Measurements from ENCODE around the gene TOP1. TPM values are rescaled to one million over a fixed set of nuclear protein-coding genes. Genes with fewer than 3 reads are reported as not detected.

Gene TOP1
- polyA plus RNA-seq, 2 of the 4 experiments (the other 2 are of a cell fraction): 20.8 to 70.6 TPM

DNA sequence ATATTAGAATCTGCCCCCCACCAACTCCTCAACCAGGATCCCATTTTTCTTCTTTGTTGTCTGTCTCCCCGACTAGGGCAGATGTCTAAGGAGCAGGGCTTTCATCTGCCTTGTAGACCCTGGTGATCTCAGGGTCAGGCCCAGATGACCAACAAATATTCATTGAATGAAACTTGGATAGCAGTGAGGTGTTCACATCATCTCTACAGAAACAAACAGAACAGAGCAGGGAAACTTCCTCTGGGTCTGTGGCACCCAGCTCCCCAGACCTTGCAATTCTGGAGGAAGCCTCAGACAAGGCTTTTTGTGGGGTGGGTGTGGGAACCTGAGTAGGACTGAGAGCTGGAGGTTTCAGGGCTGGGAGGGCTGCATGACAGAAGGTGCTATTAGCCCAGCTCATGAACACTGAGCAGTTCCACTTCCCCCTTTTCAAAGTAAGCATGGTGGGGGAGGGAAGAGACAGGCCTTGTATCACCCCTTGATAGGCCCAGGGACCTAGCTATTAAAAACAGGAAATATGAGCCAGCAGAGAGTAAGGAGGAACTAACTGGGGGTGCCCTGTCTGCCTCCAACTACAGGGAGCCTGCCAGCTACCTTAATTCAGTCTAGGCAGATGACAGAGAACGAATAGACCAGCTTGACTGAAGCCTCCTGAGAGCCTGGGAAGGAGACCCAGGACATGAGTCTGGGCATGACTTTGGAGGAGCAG, 37.3 kb upstream of the TOP1 start:
- ATAC-seq (0 out of 6 replicates have a peak, but pooled peaks of 1 of the 2 experiments have one; percentile 6), FAIRE-seq (no peak), DNase-seq (ENCODE audit: low read depth in 1 of 2, low spot score in 1 of 2) (no peak)
- H3K27ac ChIP-seq: peak overlapping the region; percentile 62 to 84; a peak in 5 of 6 replicates
- H3K4me1 ChIP-seq: no peaks in the 10 kb centered on the region
- TF ChIP-seq ZC3H11A (IDR thresholded peaks at IDR 0.05) (no peak), ZSCAN20 (CRISPR knock-in tag; IDR thresholded peaks at IDR 0.05) (no peak), KDM5A (IDR thresholded peaks at IDR 0.05) (no peak), EHF (CRISPR knock-in tag; IDR thresholded peaks at IDR 0.05) (no peak), HDAC2 (IDR thresholded peaks at IDR 0.05) (no peak), PHF8 (IDR thresholded peaks at IDR 0.05; ENCODE audit: borderline replicate concordance, low read depth) (no peak), RARB (CRISPR knock-in tag; IDR thresholded peaks at IDR 0.05) (no peak)
- TF ChIP-seq, protein P1, sequence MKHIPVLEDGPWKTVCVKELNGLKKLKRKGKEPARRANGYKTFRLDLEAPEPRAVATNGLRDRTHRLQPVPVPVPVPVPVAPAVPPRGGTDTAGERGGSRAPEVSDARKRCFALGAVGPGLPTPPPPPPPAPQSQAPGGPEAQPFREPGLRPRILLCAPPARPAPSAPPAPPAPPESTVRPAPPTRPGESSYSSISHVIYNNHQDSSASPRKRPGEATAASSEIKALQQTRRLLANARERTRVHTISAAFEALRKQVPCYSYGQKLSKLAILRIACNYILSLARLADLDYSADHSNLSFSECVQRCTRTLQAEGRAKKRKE (CRISPR knock-in tag; IDR thresholded peaks at IDR 0.05; ENCODE audit: low read depth): no peak
- ChIA-PET CTCF (interaction anchor here (0.5 to 17.5 kb wide), 49 partner anchors 7 to 1968 kb away, joined by 3 to 208 read pairs (median 6); partner anchors contain the start of genes LPIN3 and TOP1), POLR2A (interaction anchor here (1.1 kb wide), 2 partner anchors 14 to 37 kb away, joined by 4 to 5 read pairs; partner anchors contain the start of gene TOP1)
- H3K4me3 ChIP-seq: no peak overlapping the region
- no peak overlapping the region for H3K4me2 ChIP-seq
- WGBS (ENCODE audit: missing lambda C conversion rate): 47% methylated on average over 2 of the region's 2 CpGs
- H3K9me3 ChIP-seq: no peaks in the 10 kb centered on the region

DNA sequence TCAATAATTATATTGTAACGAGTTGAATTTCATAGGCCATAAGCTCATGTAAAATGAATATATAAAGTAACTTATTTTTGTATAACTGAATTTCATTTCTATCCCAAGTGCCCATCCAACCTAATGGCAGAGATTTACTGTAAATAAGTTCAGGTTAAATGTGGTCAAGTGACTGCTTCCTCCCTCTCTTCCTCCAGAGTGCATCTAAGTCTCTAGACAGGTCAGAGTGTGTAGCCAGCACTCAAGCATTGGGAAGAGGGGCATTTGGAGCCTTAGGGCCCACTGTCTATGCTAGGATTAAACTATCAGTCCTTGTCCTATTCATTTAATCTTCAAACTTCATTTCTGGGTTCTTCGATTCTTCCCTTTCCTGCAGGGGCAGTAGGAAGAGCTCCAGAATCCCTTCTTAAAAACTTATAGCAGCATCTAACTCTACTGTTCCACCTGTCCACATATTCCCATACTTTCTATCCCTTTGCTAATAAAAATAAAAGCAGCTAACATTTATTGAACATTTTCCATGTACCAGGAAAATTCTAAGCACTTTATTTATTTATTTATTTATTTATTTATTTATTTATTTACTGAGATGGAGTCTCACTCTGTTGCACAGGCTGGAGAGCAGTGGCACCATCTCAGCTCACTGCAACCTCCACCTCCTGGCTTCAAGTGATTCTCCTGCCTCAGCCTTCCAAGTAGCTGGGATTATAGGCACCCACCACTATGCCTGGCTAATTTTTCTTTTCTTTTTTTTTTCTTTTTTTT, 36.1 kb upstream of the TOP1 start:
- FAIRE-seq (no peak), DNase-seq (ENCODE audit: low read depth in 1 of 2, low spot score in 1 of 2) (no peak), ATAC-seq (no peak)
- H3K4me1 ChIP-seq: no peaks in the 10 kb centered on the region
- 90% methylated on average over 2 of the region's 2 CpGs for WGBS (ENCODE audit: missing lambda C conversion rate)
- H3K4me2 ChIP-seq: no peak overlapping the region
- peak overlapping the region in 1 of 2 experiments; percentile 7; a peak in 1 of 6 replicates for H3K27ac ChIP-seq
- ChIA-PET POLR2A (no interaction called here), CTCF (interaction anchor here (0.6 to 17.5 kb wide), 17 partner anchors 9 to 102 kb away, joined by 3 to 208 read pairs (median 10); partner anchors contain the start of gene TOP1)
- H3K4me3 ChIP-seq: no peak overlapping the region
- no peaks in the 10 kb centered on the region for H3K9me3 ChIP-seq
- TF ChIP-seq FOSL2 (IDR thresholded peaks at IDR 0.05): no peak
- TF ChIP-seq FOSL2 (CRISPR knock-in tag; IDR thresholded peaks at IDR 0.05): no peak
- peak; percentile 60 for TF ChIP-seq ZC3H11A (IDR thresholded peaks at IDR 0.05)
- TF ChIP-seq EHMT2 (IDR thresholded peaks at IDR 0.05; ENCODE audit: low read depth): no peak

DNA sequence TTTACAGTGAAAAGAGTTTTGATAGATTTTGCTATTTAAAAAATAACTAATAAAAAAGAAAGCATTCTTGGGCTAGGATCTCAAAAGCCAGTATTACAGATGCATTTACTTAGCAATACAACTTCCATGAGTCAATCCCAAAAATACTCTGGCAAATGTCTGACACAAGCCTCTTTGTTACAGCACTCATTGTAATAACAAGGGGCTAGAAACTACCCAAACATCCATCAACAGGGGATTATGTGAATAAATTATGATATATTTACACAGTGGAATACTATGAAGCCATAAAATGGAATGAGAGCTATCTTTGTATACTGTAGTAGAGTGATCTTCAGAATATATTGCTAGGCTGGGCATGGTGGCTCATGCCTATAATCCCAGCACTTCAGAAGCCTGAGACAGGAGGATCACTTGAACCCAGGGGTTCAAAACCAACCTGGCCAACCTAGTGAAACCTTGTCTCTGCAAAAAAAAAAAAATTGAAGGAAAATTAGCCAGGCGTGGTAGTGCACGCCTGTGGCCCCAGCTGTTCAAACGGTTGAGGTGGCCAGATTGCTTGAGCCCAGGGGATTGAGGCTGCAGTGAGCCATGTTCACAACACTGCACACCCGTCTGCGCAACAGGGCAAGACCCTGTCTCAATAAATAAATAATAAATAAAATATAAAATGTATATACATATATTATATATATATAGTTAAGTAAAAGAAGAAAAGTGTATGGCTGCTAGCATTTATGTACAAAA, 34.7 kb upstream of the TOP1 start:
- no peak for FAIRE-seq

More for the DNA sequence above, 34.7 kb upstream of the TOP1 start:
- Histone ChIP-seq H3K4me2 (no peak overlapping the region), H3K4me1 (no peaks in the 10 kb centered on the region), H3K27ac (no peak overlapping the region), H3K4me3 (no peak overlapping the region), H3K9me3 (no peaks in the 10 kb centered on the region)
- CTCF ChIA-PET: interaction anchor here (0.6 to 17.5 kb wide), 5 partner anchors 11 to 100 kb away, joined by 3 to 208 read pairs (median 28); partner anchors contain the start of gene TOP1
- TF ChIP-seq, protein P2, sequence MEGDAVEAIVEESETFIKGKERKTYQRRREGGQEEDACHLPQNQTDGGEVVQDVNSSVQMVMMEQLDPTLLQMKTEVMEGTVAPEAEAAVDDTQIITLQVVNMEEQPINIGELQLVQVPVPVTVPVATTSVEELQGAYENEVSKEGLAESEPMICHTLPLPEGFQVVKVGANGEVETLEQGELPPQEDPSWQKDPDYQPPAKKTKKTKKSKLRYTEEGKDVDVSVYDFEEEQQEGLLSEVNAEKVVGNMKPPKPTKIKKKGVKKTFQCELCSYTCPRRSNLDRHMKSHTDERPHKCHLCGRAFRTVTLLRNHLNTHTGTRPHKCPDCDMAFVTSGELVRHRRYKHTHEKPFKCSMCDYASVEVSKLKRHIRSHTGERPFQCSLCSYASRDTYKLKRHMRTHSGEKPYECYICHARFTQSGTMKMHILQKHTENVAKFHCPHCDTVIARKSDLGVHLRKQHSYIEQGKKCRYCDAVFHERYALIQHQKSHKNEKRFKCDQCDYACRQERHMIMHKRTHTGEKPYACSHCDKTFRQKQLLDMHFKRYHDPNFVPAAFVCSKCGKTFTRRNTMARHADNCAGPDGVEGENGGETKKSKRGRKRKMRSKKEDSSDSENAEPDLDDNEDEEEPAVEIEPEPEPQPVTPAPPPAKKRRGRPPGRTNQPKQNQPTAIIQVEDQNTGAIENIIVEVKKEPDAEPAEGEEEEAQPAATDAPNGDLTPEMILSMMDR (IDR thresholded peaks at IDR 0.05): no peak
- TF ChIP-seq, protein P1 (CRISPR knock-in tag; IDR thresholded peaks at IDR 0.05; ENCODE audit: low read depth): no peak
- DNase-seq (ENCODE audit: low read depth in 1 of 2, low spot score in 1 of 2): no peak
- POLR2A ChIA-PET: no interaction called here
- WGBS (ENCODE audit: missing lambda C conversion rate): 81% methylated on average over 5 of the region's 5 CpGs
- ATAC-seq: no peak

Data from A549 (cell line).